ENCODE data around the gene SLC39A11. TPM values are rescaled to one million over a fixed set of nuclear protein-coding genes. Genes with fewer than 3 reads are reported as not detected.

The SLC39A11 gene
- total RNA-seq, 1 experiment from 2014 or later = 15.2 TPM

DNA sequence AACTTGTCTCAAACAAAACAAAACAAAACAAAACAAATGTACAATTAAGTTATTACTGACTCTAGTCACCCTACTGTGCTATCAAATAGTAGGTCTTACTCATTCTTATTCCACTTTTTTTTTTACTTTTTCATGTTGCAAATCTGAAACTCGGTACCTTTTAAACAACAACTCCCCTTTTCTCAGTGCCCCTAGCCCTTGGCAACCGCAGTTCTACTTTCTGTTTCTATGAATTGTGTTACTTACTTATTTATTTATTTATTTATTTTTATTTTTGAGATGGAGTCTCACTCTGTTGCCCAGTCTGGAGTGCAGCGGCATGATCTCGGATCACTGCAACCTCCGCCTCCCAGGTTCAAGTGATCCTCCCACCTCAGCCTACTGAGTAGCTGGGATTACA, 104.0 kb downstream of the SLC39A11 start:
- Histone ChIP-seq H3K23me2 (ENCODE audit: insufficient read length, low read depth, low read length, poor library complexity, severe bottlenecking) (no peaks in the 10 kb centered on the region), H3K18ac (ENCODE audit: insufficient read length, low read depth, low read length) (no peak overlapping the region), H3K27me3 (ENCODE audit: insufficient read depth, low read length) (no peaks in the 10 kb centered on the region), H3K4me2 (ENCODE audit: insufficient read depth, insufficient read length, low read length) (no peak overlapping the region), H3K9me3 (ENCODE audit: control insufficient read depth, low read depth, low read length) (no peaks in the 10 kb centered on the region), H2AFZ (ENCODE audit: low read length) (no peak overlapping the region), H4K8ac (replicated peaks; ENCODE audit: insufficient read length, low read depth, low read length) (no peak overlapping the region), H3K9ac (ENCODE audit: extremely low read depth, insufficient read length, low read length) (no peak overlapping the region), H2AK5ac (ENCODE audit: insufficient read length, low read length) (no peak overlapping the region), H3K56ac (ENCODE audit: insufficient read length, low read depth, low read length) (no peak overlapping the region), H3K14ac (ENCODE audit: insufficient read depth, low read length) (no peak overlapping the region), H3K79me1 (ENCODE audit: insufficient read depth, low read depth, low read length, poor library complexity, severe bottlenecking) (no peaks in the 10 kb centered on the region), H3K79me2 (ENCODE audit: insufficient read depth, low read length) (no peaks in the 10 kb centered on the region), H3T11ph (ENCODE audit: low read length) (no peak overlapping the region), H4K20me1 (ENCODE audit: control insufficient read depth, insufficient read depth, insufficient read length) (no peaks in the 10 kb centered on the region), H3K27ac (ENCODE audit: insufficient read length, low read depth, low read length) (no peak overlapping the region), H4K91ac (ENCODE audit: insufficient read length, low read depth, low read length) (no peak overlapping the region), H3K23ac (ENCODE audit: insufficient read length, low read depth, low read length) (no peak overlapping the region), H2BK120ac (ENCODE audit: low read depth, low read length, poor library complexity, severe bottlenecking) (no peak overlapping the region), H2BK15ac (ENCODE audit: low read depth, low read length) (no peak overlapping the region), H2BK12ac (ENCODE audit: insufficient read length, low read depth, low read length) (no peak overlapping the region), H4K5ac (ENCODE audit: insufficient read length, low read depth, low read length) (no peak overlapping the region), H2BK20ac (ENCODE audit: low read depth, low read length, poor library complexity, severe bottlenecking) (no peak overlapping the region), H3K4me1 (ENCODE audit: insufficient read depth, low read length) (no peaks in the 10 kb centered on the region), H2BK5ac (ENCODE audit: insufficient read length, low read length) (no peak overlapping the region), H3K4ac (ENCODE audit: low read depth, low read length) (no peak overlapping the region)
- no peak for DNase-seq
- Mint-ChIP-seq H3K36me3 (ENCODE audit: insufficient read depth in 1 of 3, low read depth in 3 of 3) (no peaks in the 10 kb centered on the region), H3K4me1 (peaks cover 4 to 6% of the 10 kb centered on the region in 2 experiments), H3K27me3 (ENCODE audit: low read depth) (no peaks in the 10 kb centered on the region), H3K4me3 (no peak overlapping the region), H3K27ac (no peak overlapping the region), H3K9me3 (no peaks in the 10 kb centered on the region)
- WGBS (ENCODE audit: extremely low coverage, insufficient read length, low lambda C conversion rate) = no CpG with 5 or more reads among the region's 5 CpGs
- TF ChIP-seq, protein P1, sequence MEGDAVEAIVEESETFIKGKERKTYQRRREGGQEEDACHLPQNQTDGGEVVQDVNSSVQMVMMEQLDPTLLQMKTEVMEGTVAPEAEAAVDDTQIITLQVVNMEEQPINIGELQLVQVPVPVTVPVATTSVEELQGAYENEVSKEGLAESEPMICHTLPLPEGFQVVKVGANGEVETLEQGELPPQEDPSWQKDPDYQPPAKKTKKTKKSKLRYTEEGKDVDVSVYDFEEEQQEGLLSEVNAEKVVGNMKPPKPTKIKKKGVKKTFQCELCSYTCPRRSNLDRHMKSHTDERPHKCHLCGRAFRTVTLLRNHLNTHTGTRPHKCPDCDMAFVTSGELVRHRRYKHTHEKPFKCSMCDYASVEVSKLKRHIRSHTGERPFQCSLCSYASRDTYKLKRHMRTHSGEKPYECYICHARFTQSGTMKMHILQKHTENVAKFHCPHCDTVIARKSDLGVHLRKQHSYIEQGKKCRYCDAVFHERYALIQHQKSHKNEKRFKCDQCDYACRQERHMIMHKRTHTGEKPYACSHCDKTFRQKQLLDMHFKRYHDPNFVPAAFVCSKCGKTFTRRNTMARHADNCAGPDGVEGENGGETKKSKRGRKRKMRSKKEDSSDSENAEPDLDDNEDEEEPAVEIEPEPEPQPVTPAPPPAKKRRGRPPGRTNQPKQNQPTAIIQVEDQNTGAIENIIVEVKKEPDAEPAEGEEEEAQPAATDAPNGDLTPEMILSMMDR (conservative IDR thresholded peaks at IDR 0.05) = no peak
